ENCODE data around the gene S1PR1.

The S1PR1 gene

GRCh38 chr1:101238031-101238628 is 1.3 kb downstream of the S1PR1 start:
- no peak overlapping the region for H4K91ac ChIP-seq (ENCODE audit: low read length)
- no peaks in the 10 kb centered on the region for H3K9me3 ChIP-seq (ENCODE audit: control insufficient read depth, low read length)
- peak overlapping the region in 1 of 2 experiments; percentile 30 for H3K4ac ChIP-seq (ENCODE audit: low read depth in 1 of 2, low read length in 2 of 2)
- H2BK15ac ChIP-seq (ENCODE audit: low read depth, poor library complexity, severe bottlenecking), result no peak overlapping the region
- H3K23ac ChIP-seq (ENCODE audit: low read length in 2 of 2), result no peak overlapping the region
- peaks cover 4 to 10% of the 10 kb centered on the region in 2 experiments for H3K36me3 ChIP-seq (ENCODE audit: control insufficient read depth in 1 of 2, insufficient read depth in 2 of 2, low read depth in 1 of 2, low read length in 2 of 2)
- no peak overlapping the region for H2BK5ac ChIP-seq (ENCODE audit: low read depth, low read length, poor library complexity, severe bottlenecking)
- H3K4me1 ChIP-seq (ENCODE audit: control insufficient read depth, insufficient read depth, low read depth, low read length), result peaks cover 12% of the 10 kb centered on the region
- peak overlapping the region in 1 of 2 experiments; percentile 43 for H3K18ac ChIP-seq (ENCODE audit: low read depth in 1 of 2, low read length in 2 of 2)
- H3K14ac ChIP-seq (ENCODE audit: low read length in 2 of 2), result no peak overlapping the region
- H3K4me3 ChIP-seq (ENCODE audit: insufficient read depth in 1 of 2, low read depth in 1 of 2, low read length in 2 of 2), result peak overlapping the region; percentile 26 to 62
- no peak overlapping the region for H2AK5ac ChIP-seq (ENCODE audit: low read length, severe bottlenecking)
- H3K4me2 ChIP-seq (ENCODE audit: low read length, poor library complexity, severe bottlenecking), result peak overlapping the region; percentile 51
- no peaks in the 10 kb centered on the region for H3K79me1 ChIP-seq (replicated peaks; ENCODE audit: low read length, poor library complexity, severe bottlenecking)
- DNase-seq, result no peak
- H3K27me3 ChIP-seq (ENCODE audit: control insufficient read depth in 1 of 2, insufficient read depth in 1 of 2, low read length in 2 of 2), result peaks cover 0 to 18% of the 10 kb centered on the region in 2 experiments
- no peak overlapping the region for H2BK120ac ChIP-seq (ENCODE audit: low read depth, low read length)
- no peak overlapping the region for H2AFZ ChIP-seq (ENCODE audit: low read depth, low read length)
- no peak overlapping the region for H2BK12ac ChIP-seq (ENCODE audit: low read length in 2 of 2)
- peak overlapping the region; percentile 37 for H3K9ac ChIP-seq (ENCODE audit: low read length)
- H4K8ac ChIP-seq (ENCODE audit: low read length), result no peak overlapping the region
- no peak overlapping the region for H3K27ac ChIP-seq (ENCODE audit: low read length, poor library complexity, severe bottlenecking)
- WGBS, result 12% methylated on average over 11 of the region's 14 CpGs

DNA sequence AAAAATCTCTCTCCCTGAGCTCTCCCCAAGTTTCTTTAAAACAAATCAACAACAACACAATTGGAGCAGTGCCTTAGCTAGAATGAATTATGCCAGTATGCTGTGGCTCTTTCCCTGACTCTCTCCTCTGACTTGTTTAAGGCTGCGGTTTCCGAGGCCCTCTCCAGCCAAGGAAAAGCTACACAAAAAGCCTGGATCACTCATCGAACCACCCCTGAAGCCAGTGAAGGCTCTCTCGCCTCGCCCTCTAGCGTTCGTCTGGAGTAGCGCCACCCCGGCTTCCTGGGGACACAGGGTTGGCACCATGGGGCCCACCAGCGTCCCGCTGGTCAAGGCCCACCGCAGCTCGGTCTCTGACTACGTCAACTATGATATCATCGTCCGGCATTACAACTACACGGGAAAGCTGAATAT is 1.9 kb downstream of the S1PR1 start:
- Histone ChIP-seq H3K4me3 (ENCODE audit: insufficient read depth in 1 of 2, low read depth in 1 of 2, low read length in 2 of 2) (peak overlapping the region in 1 of 2 experiments; percentile 62), H3K4me1 (ENCODE audit: control insufficient read depth, insufficient read depth, low read depth, low read length) (peaks cover 12% of the 10 kb centered on the region), H3K14ac (ENCODE audit: low read length in 2 of 2) (no peak overlapping the region), H2BK12ac (ENCODE audit: low read length in 2 of 2) (no peak overlapping the region), H3K18ac (ENCODE audit: low read depth in 1 of 2, low read length in 2 of 2) (no peak overlapping the region), H4K91ac (ENCODE audit: low read length) (no peak overlapping the region), H2BK15ac (ENCODE audit: low read depth, poor library complexity, severe bottlenecking) (no peak overlapping the region), H3K23ac (ENCODE audit: low read length in 2 of 2) (no peak overlapping the region), H3K27ac (ENCODE audit: low read length, poor library complexity, severe bottlenecking) (no peak overlapping the region), H3K4ac (ENCODE audit: low read depth in 1 of 2, low read length in 2 of 2) (no peak overlapping the region), H2AK5ac (ENCODE audit: low read length, severe bottlenecking) (no peak overlapping the region), H3K36me3 (ENCODE audit: control insufficient read depth in 1 of 2, insufficient read depth in 2 of 2, low read depth in 1 of 2, low read length in 2 of 2) (peaks cover 4 to 10% of the 10 kb centered on the region in 2 experiments), H2AFZ (ENCODE audit: low read depth, low read length) (no peak overlapping the region), H3K79me1 (replicated peaks; ENCODE audit: low read length, poor library complexity, severe bottlenecking) (no peaks in the 10 kb centered on the region), H2BK5ac (ENCODE audit: low read depth, low read length, poor library complexity, severe bottlenecking) (no peak overlapping the region), H3K9ac (ENCODE audit: low read length) (peak overlapping the region; percentile 37), H3K9me3 (ENCODE audit: control insufficient read depth, low read length) (no peaks in the 10 kb centered on the region), H4K8ac (ENCODE audit: low read length) (no peak overlapping the region), H3K4me2 (ENCODE audit: low read length, poor library complexity, severe bottlenecking) (no peak overlapping the region), H2BK120ac (ENCODE audit: low read depth, low read length) (no peak overlapping the region), H3K27me3 (ENCODE audit: control insufficient read depth in 1 of 2, insufficient read depth in 1 of 2, low read length in 2 of 2) (peaks cover 0 to 18% of the 10 kb centered on the region in 2 experiments)
- peak; percentile 92 for DNase-seq
- 14% methylated on average over 17 of the region's 17 CpGs for WGBS

- Histone ChIP-seq H3K4me2 (ENCODE audit: low read length, poor library complexity, severe bottlenecking) (no peak overlapping the region), H3K79me1 (replicated peaks; ENCODE audit: low read length, poor library complexity, severe bottlenecking) (no peaks in the 10 kb centered on the region), H2BK15ac (ENCODE audit: low read depth, poor library complexity, severe bottlenecking) (no peak overlapping the region), H2BK5ac (ENCODE audit: low read depth, low read length, poor library complexity, severe bottlenecking) (no peak overlapping the region), H3K9ac (ENCODE audit: low read length) (no peak overlapping the region), H3K14ac (ENCODE audit: low read length in 2 of 2) (no peak overlapping the region), H3K4me3 (ENCODE audit: insufficient read depth in 1 of 2, low read depth in 1 of 2, low read length in 2 of 2) (peak overlapping the region in 1 of 2 experiments; percentile 12), H4K8ac (ENCODE audit: low read length) (no peak overlapping the region), H3K4me1 (ENCODE audit: control insufficient read depth, insufficient read depth, low read depth, low read length) (peaks cover 12% of the 10 kb centered on the region), H3K36me3 (ENCODE audit: control insufficient read depth in 1 of 2, insufficient read depth in 2 of 2, low read depth in 1 of 2, low read length in 2 of 2) (peaks cover 4 to 10% of the 10 kb centered on the region in 2 experiments), H2BK120ac (ENCODE audit: low read depth, low read length) (no peak overlapping the region), H3K9me3 (ENCODE audit: control insufficient read depth, low read length) (no peaks in the 10 kb centered on the region), H4K91ac (ENCODE audit: low read length) (peak overlapping the region; percentile 28), H3K27me3 (ENCODE audit: control insufficient read depth in 1 of 2, insufficient read depth in 1 of 2, low read length in 2 of 2) (peaks cover 0 to 18% of the 10 kb centered on the region in 2 experiments), H3K23ac (ENCODE audit: low read length in 2 of 2) (no peak overlapping the region), H3K18ac (ENCODE audit: low read depth in 1 of 2, low read length in 2 of 2) (no peak overlapping the region), H3K4ac (ENCODE audit: low read depth in 1 of 2, low read length in 2 of 2) (no peak overlapping the region), H3K27ac (ENCODE audit: low read length, poor library complexity, severe bottlenecking) (no peak overlapping the region), H2AK5ac (ENCODE audit: low read length, severe bottlenecking) (no peak overlapping the region), H2AFZ (ENCODE audit: low read depth, low read length) (no peak overlapping the region), H2BK12ac (ENCODE audit: low read length in 2 of 2) (no peak overlapping the region)
- WGBS, result 95% methylated on average over 42 of the region's 42 CpGs
- DNase-seq, result no peak
Observed at GRCh38 chr1:101239095-101240040, 2.5 kb downstream of the S1PR1 start.

DNA sequence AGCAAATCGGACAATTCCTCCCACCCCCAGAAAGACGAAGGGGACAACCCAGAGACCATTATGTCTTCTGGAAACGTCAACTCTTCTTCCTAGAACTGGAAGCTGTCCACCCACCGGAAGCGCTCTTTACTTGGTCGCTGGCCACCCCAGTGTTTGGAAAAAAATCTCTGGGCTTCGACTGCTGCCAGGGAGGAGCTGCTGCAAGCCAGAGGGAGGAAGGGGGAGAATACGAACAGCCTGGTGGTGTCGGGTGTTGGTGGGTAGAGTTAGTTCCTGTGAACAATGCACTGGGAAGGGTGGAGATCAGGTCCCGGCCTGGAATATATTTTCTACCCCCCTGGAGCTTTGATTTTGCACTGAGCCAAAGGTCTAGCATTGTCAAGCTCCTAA is 3.2 kb downstream of the S1PR1 start:
- no peak overlapping the region for H3K9ac ChIP-seq (ENCODE audit: low read length)
- H3K14ac ChIP-seq (ENCODE audit: low read length in 2 of 2), result no peak overlapping the region
- H2AK5ac ChIP-seq (ENCODE audit: low read length, severe bottlenecking), result no peak overlapping the region
- no peaks in the 10 kb centered on the region for H3K79me1 ChIP-seq (replicated peaks; ENCODE audit: low read length, poor library complexity, severe bottlenecking)
- H3K18ac ChIP-seq (ENCODE audit: low read depth in 1 of 2, low read length in 2 of 2), result no peak overlapping the region
- H3K27me3 ChIP-seq (ENCODE audit: control insufficient read depth in 1 of 2, insufficient read depth in 1 of 2, low read length in 2 of 2), result peaks cover 0 to 13% of the 10 kb centered on the region in 2 experiments
- H3K4me2 ChIP-seq (ENCODE audit: low read length, poor library complexity, severe bottlenecking), result no peak overlapping the region
- no peak overlapping the region for H3K4ac ChIP-seq (ENCODE audit: low read depth in 1 of 2, low read length in 2 of 2)
- H2BK5ac ChIP-seq (ENCODE audit: low read depth, low read length, poor library complexity, severe bottlenecking), result no peak overlapping the region
- H4K91ac ChIP-seq (ENCODE audit: low read length), result no peak overlapping the region
- no peaks in the 10 kb centered on the region for H3K9me3 ChIP-seq (ENCODE audit: control insufficient read depth, low read length)
- H3K23ac ChIP-seq (ENCODE audit: low read length in 2 of 2), result no peak overlapping the region
- H2BK15ac ChIP-seq (ENCODE audit: low read depth, poor library complexity, severe bottlenecking), result no peak overlapping the region
- 93% methylated on average over 10 of the region's 10 CpGs for WGBS
- no peak overlapping the region for H2BK12ac ChIP-seq (ENCODE audit: low read length in 2 of 2)
- H3K4me3 ChIP-seq (ENCODE audit: insufficient read depth in 1 of 2, low read depth in 1 of 2, low read length in 2 of 2), result no peak overlapping the region
- no peak overlapping the region for H2AFZ ChIP-seq (ENCODE audit: low read depth, low read length)
- H4K8ac ChIP-seq (ENCODE audit: low read length), result no peak overlapping the region
- H3K36me3 ChIP-seq (ENCODE audit: control insufficient read depth in 1 of 2, insufficient read depth in 2 of 2, low read depth in 1 of 2, low read length in 2 of 2), result peaks cover 4 to 10% of the 10 kb centered on the region in 2 experiments
- H3K4me1 ChIP-seq (ENCODE audit: control insufficient read depth, insufficient read depth, low read depth, low read length), result peaks cover 12% of the 10 kb centered on the region
- H2BK120ac ChIP-seq (ENCODE audit: low read depth, low read length), result no peak overlapping the region
- no peak overlapping the region for H3K27ac ChIP-seq (ENCODE audit: low read length, poor library complexity, severe bottlenecking)
- DNase-seq, result no peak
